ENCODE data around the gene PKD2.
"Not testable (repeated sequence)": the region's sequence is repeated elsewhere in the genome, so short reads cannot be mapped to it uniquely, and the experiment has no call there.

Gene PKD2

GRCh38 chr4:88108747-88109122, 101.3 kb downstream of the PKD2 start:
- DNase-seq (ENCODE audit: low spot score) = no peak
- in situ Hi-C loops (cut with MboI; ENCODE audit: low sequenced_read_pairs, unreplicated experiment) = no loop called here
- TF ChIP-seq CTCF (IDR thresholded peaks at IDR 0.05; ENCODE audit: borderline replicate concordance, control extremely low read depth, extremely low read depth, insufficient read depth, missing control alignments) = no peak

- in situ Hi-C loops (cut with MboI; ENCODE audit: low sequenced_read_pairs, unreplicated experiment) = no loop called here
- DNase-seq (ENCODE audit: low spot score) = no peak
- TF ChIP-seq CTCF (IDR thresholded peaks at IDR 0.05; ENCODE audit: borderline replicate concordance, control extremely low read depth, extremely low read depth, insufficient read depth, missing control alignments) = no peak
Measured at GRCh38 chr4:88109123-88109881, 101.9 kb downstream of the PKD2 start.

- in situ Hi-C loops (cut with MboI; ENCODE audit: low sequenced_read_pairs, unreplicated experiment) = no loop called here
- no peak for TF ChIP-seq CTCF (IDR thresholded peaks at IDR 0.05; ENCODE audit: borderline replicate concordance, control extremely low read depth, extremely low read depth, insufficient read depth, missing control alignments)
- DNase-seq (ENCODE audit: low spot score) = no peak
Measured at GRCh38 chr4:88110826-88111225, 103.4 kb downstream of the PKD2 start.

GRCh38 chr4:88112856-88113255, 105.4 kb downstream of the PKD2 start:
- in situ Hi-C loops (cut with MboI; ENCODE audit: low sequenced_read_pairs, unreplicated experiment) = no loop called here
- DNase-seq (ENCODE audit: low spot score) = no peak
- TF ChIP-seq CTCF (IDR thresholded peaks at IDR 0.05; ENCODE audit: borderline replicate concordance, control extremely low read depth, extremely low read depth, insufficient read depth, missing control alignments) = no peak

GRCh38 chr4:88115587-88115986, 108.2 kb downstream of the PKD2 start:
- in situ Hi-C loops (cut with MboI; ENCODE audit: low sequenced_read_pairs, unreplicated experiment) = no loop called here
- no peak for TF ChIP-seq CTCF (IDR thresholded peaks at IDR 0.05; ENCODE audit: borderline replicate concordance, control extremely low read depth, extremely low read depth, insufficient read depth, missing control alignments)
- DNase-seq (ENCODE audit: low spot score) = no peak

- TF ChIP-seq CTCF (IDR thresholded peaks at IDR 0.05; ENCODE audit: borderline replicate concordance, control extremely low read depth, extremely low read depth, insufficient read depth, missing control alignments) = no peak
- in situ Hi-C loops (cut with MboI; ENCODE audit: low sequenced_read_pairs, unreplicated experiment) = no loop called here
- no peak for DNase-seq (ENCODE audit: low spot score)
Measured at GRCh38 chr4:88119943-88120342, 112.5 kb downstream of the PKD2 start.

- DNase-seq (ENCODE audit: low spot score); in situ Hi-C loops (cut with MboI; ENCODE audit: low sequenced_read_pairs, unreplicated experiment): not testable (repeated sequence)
Measured at GRCh38 chr4:88122260-88122659, 114.8 kb downstream of the PKD2 start.
